NCI-H128 (cell line): ENCODE results near the gene GLI1.
"Not testable (repeated sequence)": the region's sequence is repeated elsewhere in the genome, so short reads cannot be mapped to it uniquely, and the experiment has no call there.

ENCODE experiments used
- DNase-seq: peaks from one replicate; lab custom pipeline; 2025; ENCODE audit not compliant: unreplicated experiment; lab: John Stamatoyannopoulos, UW

Gene GLI1

DNA sequence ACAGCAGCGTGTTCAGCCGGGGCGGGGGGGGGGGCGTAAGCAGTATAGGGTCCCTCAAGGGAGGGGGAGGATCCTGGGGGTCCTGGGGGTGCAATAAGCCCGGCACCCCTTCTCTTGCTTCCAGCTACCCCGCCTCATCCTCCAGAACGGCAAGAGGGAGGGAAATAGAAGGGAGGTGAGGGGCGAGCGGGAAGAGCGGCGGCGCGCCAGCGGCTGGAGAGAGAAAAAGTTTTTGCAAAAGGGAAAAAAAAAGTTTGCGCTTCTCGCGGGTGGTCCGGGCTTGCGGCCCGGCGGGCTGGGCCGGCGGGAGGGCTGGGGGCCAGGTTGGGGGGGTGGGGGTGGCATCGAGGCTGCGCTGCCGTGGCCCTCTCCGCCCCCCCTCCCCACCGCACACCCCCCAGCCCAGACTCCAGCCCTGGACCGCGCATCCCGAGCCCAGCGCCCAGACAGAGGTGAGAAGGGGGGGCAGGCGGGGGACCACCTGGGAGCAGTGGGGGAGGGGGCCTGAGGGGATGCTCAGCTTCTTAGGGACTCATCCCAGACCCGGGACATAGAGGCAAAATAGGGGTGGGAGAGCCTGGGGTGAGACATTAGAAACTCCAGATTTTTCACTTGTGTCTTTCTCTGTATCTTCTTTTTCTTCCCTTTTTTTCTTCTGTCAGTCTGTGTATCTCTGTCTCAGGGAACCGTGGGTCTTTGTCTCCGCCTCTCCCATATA lies at the start of gene GLI1:
Gene GLI1 (plus strand): TSS at position 36 of the 718 bp plus-strand sequence. CDS start 3,907 bp downstream, outside the sequence.
- no peak for DNase-seq

DNA sequence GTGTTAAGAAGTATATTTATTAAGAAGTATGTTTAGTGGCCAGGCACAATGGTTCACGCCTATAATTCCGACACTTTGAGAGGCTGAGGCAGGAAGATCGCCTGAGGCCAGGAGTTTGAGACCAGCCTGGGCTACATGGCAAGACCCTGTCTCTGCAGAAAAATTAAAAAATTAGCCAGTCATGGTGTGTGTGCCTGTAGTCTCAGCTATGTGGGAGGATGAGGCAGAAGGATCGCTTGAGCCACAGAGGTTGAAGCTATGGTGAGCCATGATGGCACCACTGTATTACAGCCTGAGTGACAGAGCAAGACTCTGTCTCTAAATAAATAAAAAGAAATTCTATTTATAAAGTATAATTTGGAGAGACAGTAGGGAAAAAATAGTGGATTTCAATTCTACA lies 49.1 kb upstream of the GLI1 start:
- DNase-seq = no peak

DNA sequence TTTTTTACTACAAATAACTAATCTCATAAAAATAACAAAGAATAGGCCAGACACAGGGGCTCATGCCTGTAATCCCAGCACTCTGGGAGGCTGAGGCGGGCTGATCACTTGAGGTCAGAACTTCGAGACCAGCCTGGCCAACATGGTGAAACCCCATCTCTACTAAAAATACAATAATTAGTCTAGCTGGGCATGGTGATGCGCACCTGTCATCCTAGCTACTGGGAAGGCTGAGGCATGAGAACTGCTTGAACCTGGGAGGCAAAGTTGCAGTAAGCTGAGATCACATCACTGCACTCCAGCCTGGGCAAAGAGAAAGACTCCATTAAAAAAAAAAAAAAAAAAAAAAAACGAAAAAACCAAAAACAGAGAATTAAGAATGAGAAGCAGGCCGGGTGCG lies 45.4 kb upstream of the GLI1 start:
- not testable (repeated sequence) for DNase-seq

DNA sequence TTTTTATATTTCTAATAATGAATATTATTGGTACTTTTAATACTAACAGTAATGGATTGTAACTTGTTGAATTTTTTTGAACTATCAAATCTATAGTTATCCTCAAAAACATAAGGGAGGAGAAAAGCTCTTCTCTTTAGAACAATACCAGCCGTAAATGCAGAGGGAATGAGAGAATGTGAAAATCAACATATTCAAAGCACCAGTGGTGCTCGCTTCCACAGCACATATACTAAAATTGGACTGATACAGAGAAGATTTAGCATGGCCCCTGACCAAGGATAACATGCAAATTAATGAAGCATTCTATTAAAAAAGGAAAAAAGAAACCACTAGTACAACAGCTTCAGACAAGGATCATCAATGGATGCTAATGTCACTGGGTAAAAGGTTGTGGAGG lies 44.5 kb upstream of the GLI1 start:
- no peak for DNase-seq

DNA sequence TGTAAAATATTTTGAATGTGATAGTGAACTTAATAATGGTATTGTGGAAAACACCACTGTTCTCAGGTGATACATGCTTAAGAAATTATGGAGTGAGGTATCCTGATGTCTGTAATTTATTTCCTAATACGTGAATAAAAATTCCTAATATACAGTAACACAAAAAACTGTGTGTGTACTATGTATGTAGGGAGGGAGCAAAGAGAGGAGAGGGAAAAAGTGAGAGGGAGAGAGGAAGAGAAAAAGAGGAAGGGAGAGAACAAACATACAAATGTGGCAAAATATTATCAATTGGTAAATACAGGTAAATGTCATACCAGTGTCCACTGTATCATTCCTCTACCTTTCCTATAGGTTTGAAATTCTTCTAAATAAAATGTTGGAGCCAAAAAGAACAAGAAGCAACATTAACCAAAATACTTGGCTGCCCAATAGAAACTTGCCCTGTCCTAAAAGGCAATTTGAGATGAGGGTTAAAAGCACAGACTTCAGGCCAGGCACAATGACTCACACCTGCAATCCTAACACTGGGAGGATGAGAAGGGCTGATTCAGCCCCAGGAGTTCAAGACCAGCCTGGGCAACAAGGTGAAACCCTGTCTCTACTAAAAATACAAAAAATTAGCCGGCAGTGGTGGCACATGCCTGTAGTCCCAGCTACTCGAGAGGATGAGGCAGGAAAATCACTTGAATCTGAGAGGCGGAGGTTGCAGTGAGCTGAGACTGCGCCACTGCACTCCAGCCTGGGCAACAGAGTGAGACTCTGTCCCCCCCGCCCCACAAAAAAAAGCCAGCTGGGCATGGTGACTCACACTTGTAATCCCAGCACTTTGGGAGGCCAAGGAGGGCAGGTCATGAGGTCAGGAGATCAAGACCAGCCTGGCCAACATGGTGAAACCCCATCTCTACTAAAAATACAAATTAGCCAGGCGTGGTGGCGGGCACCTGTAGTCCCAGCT lies 43.3 kb upstream of the GLI1 start:
- no peak for DNase-seq

DNA sequence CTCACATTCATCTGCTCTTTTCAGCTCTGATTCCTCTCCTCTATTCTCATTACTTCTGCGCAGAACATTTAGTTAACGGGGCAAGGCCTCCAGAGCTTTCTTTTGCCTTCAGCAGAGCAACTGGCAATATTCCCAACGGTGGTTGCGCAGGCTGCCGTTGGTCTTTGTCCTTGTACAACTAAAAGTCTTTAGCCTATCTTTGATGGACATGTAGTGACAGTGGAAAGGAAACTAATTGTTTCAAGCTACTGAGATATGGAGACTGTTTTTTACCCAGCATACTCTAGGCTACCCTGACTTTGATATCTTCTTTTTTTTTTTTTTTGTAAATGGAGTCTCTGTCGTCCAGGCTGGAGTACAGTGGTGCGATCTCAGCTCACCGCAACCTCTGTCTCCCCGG lies 41.3 kb upstream of the GLI1 start:
- DNase-seq = no peak

DNA sequence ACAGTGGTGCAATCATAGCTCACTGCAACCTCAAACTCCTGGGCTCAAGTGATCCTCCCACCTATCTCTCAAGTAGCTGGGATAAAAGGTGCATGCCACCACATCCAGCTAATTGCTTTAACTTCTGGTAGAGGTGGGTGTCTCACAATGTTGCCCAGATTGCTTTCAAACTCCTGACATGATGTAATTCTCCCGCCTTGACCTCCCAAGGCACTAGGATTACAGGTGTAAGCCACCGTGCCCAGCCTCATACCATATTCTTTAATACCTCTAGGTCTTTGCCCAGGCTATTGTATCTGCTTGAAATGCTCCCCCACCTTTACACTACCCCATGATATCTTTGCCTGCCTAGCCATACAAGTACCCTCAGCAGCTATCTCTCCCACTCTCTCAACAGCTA lies 40.1 kb upstream of the GLI1 start:
- no peak for DNase-seq

DNA sequence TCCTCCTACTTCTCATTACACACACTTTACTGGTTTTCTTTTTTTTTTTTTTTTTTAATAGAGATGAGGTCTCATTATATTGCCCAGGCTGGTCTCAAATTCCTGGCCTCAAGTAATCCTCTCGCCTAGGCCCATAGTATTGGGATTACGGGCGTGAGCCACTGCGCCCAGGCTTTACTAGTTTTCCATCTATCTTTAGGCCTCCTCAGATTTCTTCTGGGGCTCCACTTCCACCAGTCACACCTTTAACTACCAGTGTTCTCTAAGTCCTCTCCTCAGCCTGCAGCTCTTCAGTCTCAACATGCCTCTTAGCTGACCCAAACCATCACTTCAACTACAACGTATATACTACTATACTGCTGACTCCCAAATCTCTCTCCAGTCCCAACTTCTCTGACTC lies 39.1 kb upstream of the GLI1 start:
- no peak for DNase-seq

DNA sequence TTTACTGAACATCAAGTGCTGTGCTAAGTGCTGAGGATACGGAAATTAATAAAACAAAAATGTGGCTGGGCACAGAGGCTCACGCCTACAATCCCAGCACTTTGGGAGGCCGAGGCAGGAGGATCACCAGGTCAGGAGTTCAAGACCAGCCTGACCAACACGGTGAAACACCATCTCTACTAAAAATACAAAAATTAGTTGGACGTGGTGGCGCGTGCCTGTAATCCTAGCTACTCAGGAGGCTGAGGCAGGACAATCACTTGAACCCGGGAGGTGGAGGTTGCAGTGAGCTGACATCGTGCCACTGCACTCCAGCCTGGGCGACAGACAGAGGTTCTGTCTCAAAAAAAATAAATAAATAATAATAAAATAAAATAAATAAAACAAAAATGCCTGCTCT lies 32.6 kb upstream of the GLI1 start:
- not testable (repeated sequence) for DNase-seq

DNA sequence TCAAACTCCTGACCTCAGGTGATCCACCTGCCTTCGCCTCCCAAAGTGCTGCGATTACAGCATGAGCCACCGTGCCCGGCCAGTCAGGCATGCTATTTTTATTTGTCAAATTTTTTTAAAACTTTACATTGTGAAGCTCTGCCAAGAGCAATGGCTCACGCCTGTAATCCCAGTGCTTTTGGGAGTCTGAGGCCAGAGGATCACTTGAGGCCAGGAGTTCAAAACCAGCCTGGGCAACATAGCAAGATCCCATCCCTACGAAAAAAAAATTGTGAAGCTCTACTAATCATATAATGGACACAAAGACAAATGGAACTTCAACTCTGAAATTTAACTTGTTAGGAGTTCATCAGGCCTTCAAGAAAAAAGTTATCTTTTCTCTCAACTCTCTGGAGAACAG lies 30.6 kb upstream of the GLI1 start:
- DNase-seq = no peak

DNA sequence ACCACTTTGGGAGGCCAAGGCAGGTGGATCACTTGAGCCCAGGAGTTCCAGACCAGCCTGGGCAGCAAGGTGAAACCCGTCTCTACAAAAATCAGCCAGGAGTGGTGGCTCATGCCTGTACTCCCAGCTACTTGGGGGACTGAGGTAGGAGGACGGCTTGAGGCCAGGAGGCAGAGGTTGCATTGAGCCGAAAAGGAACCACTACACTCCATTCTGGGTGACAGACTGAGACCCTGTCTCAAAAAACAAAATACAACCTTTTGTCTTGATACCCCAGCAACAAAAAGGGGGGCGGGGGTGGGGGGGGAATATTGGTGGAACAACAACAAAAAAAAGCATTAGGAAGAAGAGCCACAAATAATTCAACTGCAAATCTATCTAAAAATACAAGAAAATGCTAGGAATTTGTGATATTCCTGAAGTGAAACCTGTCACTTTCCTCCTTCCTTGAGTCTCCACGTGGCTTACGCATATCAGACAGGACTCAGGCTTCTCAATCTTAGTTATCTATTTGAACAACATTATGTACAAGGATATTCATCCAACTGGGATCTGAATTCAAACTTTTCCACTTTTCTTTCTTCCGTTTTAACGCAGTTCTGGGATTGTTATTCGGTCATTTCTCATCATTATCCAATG lies 30.0 kb upstream of the GLI1 start:
- no peak for DNase-seq

DNA sequence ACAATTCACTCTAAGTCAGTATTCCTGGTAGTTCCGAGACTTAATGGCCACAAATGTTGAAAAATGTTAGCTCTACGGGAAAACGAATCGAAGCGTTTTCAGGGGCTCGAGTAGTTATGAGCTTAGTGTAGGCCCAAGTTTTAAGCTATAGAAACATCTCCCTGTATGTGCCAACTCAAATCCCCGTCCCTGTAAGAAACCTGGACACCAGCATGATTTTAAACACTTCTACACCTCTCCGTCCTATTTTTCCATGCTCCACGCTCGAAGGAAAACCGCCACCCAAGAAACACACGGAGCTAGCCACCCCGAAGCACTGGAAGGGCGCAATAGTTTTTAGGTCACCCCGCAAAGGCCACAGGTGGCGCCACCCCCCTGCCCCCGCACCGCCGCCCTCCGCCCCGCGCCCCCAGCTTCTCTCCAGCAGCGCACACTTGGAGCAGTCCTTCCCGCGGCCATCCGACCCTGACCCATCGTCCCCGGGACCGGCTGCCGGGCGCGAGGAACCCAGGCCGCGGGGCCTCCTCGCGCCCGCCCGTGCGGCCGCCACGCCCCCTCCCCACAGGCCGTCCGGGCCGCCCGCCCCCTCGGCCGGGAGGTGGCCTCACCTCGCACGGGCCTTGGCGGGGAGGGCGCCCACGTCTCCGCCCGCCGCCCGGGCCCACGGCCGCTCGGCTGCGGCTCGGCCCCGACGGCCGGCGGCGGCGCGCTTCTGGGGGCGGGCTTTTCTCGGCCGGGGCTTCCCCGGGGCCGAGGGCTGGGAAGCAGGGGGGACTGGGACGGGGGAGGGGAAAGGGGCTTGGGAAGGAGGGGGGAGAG lies 29.3 kb upstream of the GLI1 start:
- DNase-seq = no peak

DNA sequence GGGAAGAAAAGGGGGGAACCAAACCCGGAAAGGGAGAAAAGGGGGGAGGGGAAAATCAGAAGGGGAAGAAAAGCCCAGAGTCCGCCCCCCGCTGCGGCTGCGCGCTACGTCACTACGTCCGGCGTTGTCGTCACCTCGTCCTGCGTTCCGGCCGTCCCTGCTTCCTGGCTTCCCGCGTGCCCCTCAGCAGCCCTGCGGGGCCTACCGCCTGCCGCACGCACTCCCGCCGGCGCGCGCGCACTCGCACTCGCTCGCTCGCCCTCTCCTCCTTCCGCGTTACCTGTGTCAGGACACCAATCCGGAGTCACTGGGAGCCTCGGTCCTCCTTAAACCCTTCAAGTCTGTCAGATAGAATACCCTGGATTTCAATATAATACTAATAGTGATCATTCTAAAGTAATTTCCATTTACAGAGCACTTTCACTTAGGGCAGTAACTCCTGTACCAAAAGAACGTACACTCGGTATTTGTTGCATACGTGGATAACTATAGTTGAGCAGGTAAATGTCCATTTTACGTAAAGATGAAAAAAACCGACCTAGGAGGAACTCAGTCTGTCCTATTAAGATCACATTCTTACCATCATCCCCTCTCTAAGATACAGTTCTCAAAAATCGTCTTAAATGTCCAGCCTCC lies 28.5 kb upstream of the GLI1 start, which contains the start of gene R3HDM2:
Gene R3HDM2 (minus strand): TSS at position 113 of the 636 bp plus-strand sequence. CDS start 120,615 bp downstream, outside the sequence.
- DNase-seq = peak; percentile 84

DNA sequence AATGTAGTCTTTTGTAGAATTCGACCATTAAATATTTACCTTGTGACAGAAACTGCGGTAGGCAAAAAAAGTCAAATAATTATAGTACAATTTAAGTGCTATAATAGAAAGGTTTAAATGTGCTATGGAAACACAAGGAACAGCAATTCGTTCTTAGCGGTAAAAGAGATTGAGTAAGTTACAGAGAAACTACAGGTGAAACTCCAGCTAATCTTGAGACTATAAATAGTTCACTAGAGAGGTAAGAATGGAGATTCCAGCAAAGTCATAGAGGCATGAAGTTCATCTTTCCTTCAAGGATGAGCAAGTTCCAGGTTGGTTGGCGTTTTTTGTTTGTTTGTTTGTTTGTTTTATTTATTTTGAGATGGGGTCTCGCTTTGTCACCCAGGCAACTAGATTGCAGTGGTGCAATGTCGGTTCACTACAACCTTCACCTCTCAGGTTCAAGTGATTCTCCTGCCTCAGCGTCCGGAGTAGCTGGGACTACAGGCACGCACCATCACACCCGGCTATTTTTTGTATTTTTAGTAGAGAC lies 27.9 kb upstream of the GLI1 start:
- DNase-seq = no peak

DNA sequence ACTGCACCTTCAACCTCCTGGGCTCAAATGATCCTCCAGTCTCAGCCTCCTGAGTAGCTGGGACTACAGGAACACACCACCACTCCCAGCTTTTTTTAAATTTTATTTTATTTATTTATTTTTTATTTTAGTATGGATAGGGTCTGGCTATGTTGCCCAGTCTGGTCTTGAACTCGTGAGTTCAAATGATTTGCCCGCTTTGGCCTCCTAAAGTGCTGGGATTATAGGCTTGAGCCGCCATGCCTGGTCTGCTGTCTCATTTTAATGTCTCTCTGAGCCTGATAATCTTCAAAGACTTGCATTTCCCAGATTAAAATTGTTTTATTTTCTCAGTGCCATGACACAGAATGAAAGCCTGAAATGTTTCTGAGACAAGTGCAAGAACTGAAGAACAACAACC lies 26.2 kb upstream of the GLI1 start:
- DNase-seq = no peak

DNA sequence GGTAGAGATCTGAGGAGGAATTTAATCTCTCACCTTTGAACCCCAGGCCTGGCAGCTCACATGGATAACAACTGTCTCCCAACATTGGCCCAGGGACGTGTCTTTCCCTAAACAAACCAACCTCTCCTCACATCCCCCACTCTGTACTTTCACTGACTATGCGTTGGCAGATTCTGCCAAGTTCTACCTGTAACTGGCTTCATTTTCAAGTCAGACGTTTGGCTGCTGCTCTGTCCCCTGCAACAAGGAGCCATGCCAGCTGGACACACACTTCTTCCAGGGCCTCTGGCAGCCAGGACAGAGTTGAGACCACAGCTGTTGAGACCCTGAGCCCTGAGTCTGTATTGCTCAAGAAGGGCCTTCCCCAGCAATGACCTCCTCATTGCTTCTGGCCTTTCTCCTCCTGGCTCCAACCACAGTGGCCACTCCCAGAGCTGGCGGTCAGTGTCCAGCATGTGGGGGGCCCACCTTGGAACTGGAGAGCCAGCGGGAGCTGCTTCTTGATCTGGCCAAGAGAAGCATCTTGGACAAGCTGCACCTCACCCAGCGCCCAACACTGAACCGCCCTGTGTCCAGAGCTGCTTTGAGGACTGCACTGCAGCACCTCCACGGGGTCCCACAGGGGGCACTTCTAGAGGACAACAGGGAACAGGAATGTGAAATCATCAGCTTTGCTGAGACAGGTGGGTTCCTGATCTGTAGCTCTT lies 24.9 kb upstream of the GLI1 start, which contains the start of gene INHBC:
Gene INHBC (plus strand): TSS at position 268 of the 707 bp plus-strand sequence. CDS start 103 bp downstream, at position 371.
- DNase-seq = no peak

DNA sequence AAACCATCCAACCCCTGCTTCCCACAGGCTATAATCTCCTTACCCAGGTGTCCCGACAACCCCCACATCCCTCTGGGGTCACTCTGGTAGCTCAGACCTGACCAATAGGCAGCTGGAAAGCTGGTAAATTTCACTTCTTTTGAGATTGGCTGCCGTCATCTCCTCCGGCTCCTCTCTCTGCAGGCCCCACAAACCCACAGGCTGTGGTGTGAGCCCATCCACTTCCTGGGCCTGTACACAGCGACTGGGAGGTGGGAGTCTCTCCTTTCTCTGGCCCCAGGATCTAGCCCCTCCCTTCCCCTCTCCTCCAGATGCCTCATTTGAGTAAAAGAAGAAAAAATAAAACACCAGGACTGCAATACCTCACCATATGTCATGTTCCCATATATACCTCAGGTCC lies 24.3 kb upstream of the GLI1 start:
- DNase-seq = no peak

DNA sequence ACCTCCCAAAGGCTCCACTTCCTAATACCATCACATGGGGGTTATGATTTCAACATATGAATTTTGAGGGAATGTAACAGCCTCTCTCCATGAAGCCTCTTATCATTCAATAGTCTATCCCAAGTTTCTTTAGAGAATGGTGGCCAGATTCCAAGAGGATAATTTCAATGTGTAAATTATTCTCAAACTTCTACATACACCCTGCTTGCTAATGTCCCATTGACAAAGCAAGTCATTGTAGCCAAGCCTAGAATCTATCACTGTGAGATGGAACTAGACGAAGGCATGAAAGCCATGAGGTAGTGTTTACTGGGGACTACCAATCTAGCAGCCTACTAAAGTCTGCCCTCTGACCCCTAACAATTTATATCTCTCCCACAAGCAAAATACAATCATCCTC lies 21.2 kb upstream of the GLI1 start:
- DNase-seq = no peak

DNA sequence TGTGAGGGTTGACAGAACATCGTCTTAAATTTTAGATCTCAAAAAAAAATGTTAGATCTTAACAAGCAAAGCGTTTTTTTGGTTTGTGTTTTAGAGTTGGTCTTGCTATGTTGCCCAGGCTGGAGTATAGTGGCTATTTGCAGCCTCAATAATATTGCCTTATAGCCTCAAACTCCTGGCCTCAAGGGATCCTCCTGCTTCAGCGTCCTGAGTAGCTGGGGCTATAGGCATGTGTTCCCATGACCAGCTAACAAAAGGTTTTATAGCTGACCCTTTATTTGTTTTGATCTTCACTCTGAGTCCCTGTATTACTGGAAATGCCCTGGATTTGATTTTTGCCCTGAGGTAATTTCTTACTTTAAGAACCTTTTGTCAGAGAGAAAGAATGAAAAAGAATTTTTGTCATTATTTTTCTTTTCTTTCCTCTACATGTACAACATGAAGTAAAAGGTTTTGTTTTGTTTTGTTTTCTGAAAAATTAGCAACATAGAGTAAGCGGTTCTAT lies 19.8 kb upstream of the GLI1 start:
- no peak for DNase-seq
